Neural progenitor cell (in vitro differentiated cells): ENCODE measurements around the gene BCL10.

Experiments used
- EZH2 ChIP-seq: fragments of 200-600 bp; sonication (generic); IDR thresholded peaks from 2 replicates; pipeline ENCODE4 v1.6.1; 2017; ENCODE audit warnings: antibody characterized with exemption, mild to moderate bottlenecking, moderate library complexity
- TF ChIP-seq, protein P1 (sequence below): fragments of 200-600 bp; sonication (generic); IDR thresholded peaks from 2 replicates; pipeline ENCODE4 v1.5.1; 2017; ENCODE audit warnings: antibody characterized with exemption, mild to moderate bottlenecking

DNA sequence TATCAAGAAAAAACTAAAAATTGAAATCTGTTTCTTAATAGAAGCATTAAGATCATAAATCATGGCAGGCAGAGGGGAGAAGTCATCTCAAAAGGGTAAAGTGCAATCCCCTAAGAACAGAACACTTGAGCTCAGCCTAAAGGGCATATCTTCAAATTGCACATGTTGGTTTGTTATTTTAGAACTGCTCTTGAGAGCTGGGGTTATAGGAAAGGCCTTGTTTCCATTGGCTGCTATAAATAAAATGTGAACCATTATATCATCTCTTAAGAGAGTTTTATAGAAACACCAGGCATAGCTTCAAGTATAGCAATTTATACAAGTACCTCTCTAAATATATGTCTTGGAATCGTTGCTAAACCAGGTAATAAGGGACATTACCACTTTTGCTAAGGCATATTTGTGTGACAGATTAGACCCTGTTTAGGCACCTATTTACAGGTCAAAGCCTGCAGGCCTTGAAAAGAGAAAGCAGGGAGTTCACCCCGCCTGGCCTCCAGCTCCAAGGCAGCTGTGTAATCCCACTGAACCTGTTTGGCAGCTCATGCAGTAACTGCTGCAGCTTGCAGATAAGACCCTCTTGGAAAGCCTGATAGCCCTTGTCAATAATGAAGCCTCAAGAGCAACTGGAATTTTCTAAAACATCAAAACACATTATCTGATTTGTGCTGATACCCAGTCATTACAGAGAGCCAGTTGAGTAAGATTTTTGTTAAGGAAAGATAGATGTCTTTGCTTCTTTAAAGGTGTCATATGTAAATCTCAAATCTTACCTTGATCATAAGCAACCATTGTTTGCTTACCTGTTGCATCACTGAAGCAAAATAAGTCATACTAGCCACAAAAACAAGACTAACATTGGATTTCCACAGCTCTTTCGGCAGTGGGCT, 51.5 kb downstream of the BCL10 start:
- TF ChIP-seq, protein P1, sequence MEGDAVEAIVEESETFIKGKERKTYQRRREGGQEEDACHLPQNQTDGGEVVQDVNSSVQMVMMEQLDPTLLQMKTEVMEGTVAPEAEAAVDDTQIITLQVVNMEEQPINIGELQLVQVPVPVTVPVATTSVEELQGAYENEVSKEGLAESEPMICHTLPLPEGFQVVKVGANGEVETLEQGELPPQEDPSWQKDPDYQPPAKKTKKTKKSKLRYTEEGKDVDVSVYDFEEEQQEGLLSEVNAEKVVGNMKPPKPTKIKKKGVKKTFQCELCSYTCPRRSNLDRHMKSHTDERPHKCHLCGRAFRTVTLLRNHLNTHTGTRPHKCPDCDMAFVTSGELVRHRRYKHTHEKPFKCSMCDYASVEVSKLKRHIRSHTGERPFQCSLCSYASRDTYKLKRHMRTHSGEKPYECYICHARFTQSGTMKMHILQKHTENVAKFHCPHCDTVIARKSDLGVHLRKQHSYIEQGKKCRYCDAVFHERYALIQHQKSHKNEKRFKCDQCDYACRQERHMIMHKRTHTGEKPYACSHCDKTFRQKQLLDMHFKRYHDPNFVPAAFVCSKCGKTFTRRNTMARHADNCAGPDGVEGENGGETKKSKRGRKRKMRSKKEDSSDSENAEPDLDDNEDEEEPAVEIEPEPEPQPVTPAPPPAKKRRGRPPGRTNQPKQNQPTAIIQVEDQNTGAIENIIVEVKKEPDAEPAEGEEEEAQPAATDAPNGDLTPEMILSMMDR, result no peak
- TF ChIP-seq EZH2, result no peak
